K562 (cell line): Measurements from ENCODE around the gene SLC6A9. TPM values are rescaled to one million over a fixed set of nuclear protein-coding genes. Genes with fewer than 3 reads are reported as not detected.

ENCODE experiments used
- CEBPB ChIP-seq: fragments of 450-650 bp; IDR thresholded peaks from 2 replicates; pipeline ENCODE4 v1.6.1; 2016; ENCODE audit warnings: missing genetic modification characterization, missing compliant biosample characterization
- E2F4 ChIP-seq: sonication (generic); formaldehyde crosslinking; IDR thresholded peaks from 2 replicates; pipeline ENCODE4 v1.8.0; 2022; ENCODE audit warnings: mild to moderate bottlenecking, low read depth, missing genetic modification reagents
- E2F6 ChIP-seq, 2 experiments: IDR thresholded peaks; 2 replicates each; pipeline ENCODE4 v1.6.1; 2011; ENCODE audit warnings: borderline replicate concordance in 1 of 2, control low read depth in 1 of 2, low read depth in 1 of 2, low read length in 1 of 2, mild to moderate bottlenecking in 1 of 2, mixed read lengths in 1 of 2, moderate library complexity in 1 of 2; ENCODE audit not compliant: insufficient read depth in 1 of 2, insufficient read length in 1 of 2, poor library complexity in 1 of 2, severe bottlenecking in 1 of 2; ENCODE audit errors: extremely low read depth in 1 of 2
- HDAC1 ChIP-seq, 2 experiments: fragments of 450-650 bp; IDR thresholded peaks; 2 replicates each; pipeline ENCODE4 v1.6.1; 2016 to 2017; ENCODE audit warnings: inconsistent platforms in 1 of 2, mild to moderate bottlenecking in 1 of 2, moderate library complexity in 1 of 2
- HDAC2 ChIP-seq: fragments of 450-650 bp; IDR thresholded peaks from 2 replicates; pipeline ENCODE4 v1.6.1; 2016; ENCODE audit warnings: mild to moderate bottlenecking
- HIVEP1 ChIP-seq: fragments of 250-450 bp; sonication (Bioruptor Pico); IDR thresholded peaks from 2 replicates; pipeline ENCODE4 v1.4.0; 2020; ENCODE audit warnings: mild to moderate bottlenecking
- MAX ChIP-seq: sonication (generic); formaldehyde crosslinking; IDR thresholded peaks from 2 replicates; pipeline ENCODE4 v1.9.0; 2022; ENCODE audit warnings: mild to moderate bottlenecking, missing genetic modification reagents
- NUFIP1 ChIP-seq: fragments of 450-650 bp; IDR thresholded peaks from 2 replicates; pipeline ENCODE4 v1.6.1; 2018; ENCODE audit not compliant: partially characterized antibody
- RBFOX2 ChIP-seq: fragments of 200-400 bp; formaldehyde crosslinking; IDR thresholded peaks from 2 replicates; pipeline ENCODE4 v1.6.1; 2017; ENCODE audit warnings: low read depth, mild to moderate bottlenecking, low read length, moderate library complexity
- SP1 ChIP-seq: sonication (generic); formaldehyde crosslinking; IDR thresholded peaks from 2 replicates; pipeline ENCODE4 v1.8.1; 2022; ENCODE audit warnings: mild to moderate bottlenecking, missing genetic modification reagents
- ZKSCAN1 ChIP-seq: fragments of 150-350 bp; IDR thresholded peaks from 2 replicates; pipeline ENCODE4 v1.6.1; 2016; ENCODE audit warnings: low read depth, low read length
- ZNF3 ChIP-seq: fragments of 250-450 bp; sonication (Bioruptor Pico); IDR thresholded peaks from 2 replicates; pipeline ENCODE4 v1.5.0; 2021; ENCODE audit warnings: mild to moderate bottlenecking, moderate library complexity
- ZNF609 ChIP-seq: sonication (generic); formaldehyde crosslinking; IDR thresholded peaks from 2 replicates; pipeline ENCODE4 v1.8.1; 2023; ENCODE audit warnings: missing genetic modification reagents, mild to moderate bottlenecking, borderline replicate concordance
- ZNF644 ChIP-seq: fragments of 200-800 bp; sonication (Bioruptor generic); IDR thresholded peaks from 2 replicates; pipeline ENCODE4 v1.6.1; 2016; ENCODE audit warnings: low read depth, missing genetic modification characterization, missing compliant biosample characterization
- ZNF766 ChIP-seq: fragments of 200-800 bp; sonication (Bioruptor generic); conservative IDR thresholded peaks from 2 replicates; pipeline ENCODE4 v1.6.1; 2016; ENCODE audit warnings: missing genetic modification characterization, missing compliant biosample characterization
- ZNF785 ChIP-seq: fragments of 250-450 bp; sonication (Bioruptor Pico); IDR thresholded peaks from 2 replicates; pipeline ENCODE4 v1.4.0; 2020; ENCODE audit warnings: mild to moderate bottlenecking
- polyA plus RNA-seq, 8 experiments: library from polyadenylated mRNA; depleted of rRNA in 4 of 8; stranded (reverse) in 5 of 8; unstranded in 3 of 8; fragments of >200 nt; fragmentation: Nextera tagmentation in 2 of 8; fragmentation: Illumina TruSeq in 1 of 8; extraction: Ambion mirVana in 2 of 8; extraction: Trizol in 1 of 8; gene quantifications; 2 replicates each; pipeline versions ENCODE4 v1.2.1 to v1.2.3, GENCODE V29; 2011 to 2014; ENCODE audit warnings: inconsistent platforms in 1 of 8, missing spikeins in 1 of 8
- total RNA-seq, 7 experiments: library from RNA; depleted of rRNA in 6 of 7; stranded (reverse); fragments of >200 nt in 6 of 7; fragmentation: Illumina TruSeq in 2 of 7; extraction: Trizol in 2 of 7; gene quantifications; 2 replicates each; pipeline versions ENCODE4 v1.2.1 to v1.2.3, GENCODE V29; 2011 to 2021; ENCODE audit warnings: low replicate concordance in 1 of 7
- TF ChIP-seq, protein P1 (sequence below): fragments of 250-450 bp; sonication (Bioruptor Pico); IDR thresholded peaks from 2 replicates; pipeline ENCODE4 v1.4.0; 2020; ENCODE audit warnings: mild to moderate bottlenecking, moderate library complexity

The SLC6A9 gene
- total and polyA plus RNA-seq, 9 of the 15 experiments (the other 6 are each of a cell fraction or from before 2014, with no cell fraction given), result 0.17 to 18.7 (median 2.9) TPM

DNA sequence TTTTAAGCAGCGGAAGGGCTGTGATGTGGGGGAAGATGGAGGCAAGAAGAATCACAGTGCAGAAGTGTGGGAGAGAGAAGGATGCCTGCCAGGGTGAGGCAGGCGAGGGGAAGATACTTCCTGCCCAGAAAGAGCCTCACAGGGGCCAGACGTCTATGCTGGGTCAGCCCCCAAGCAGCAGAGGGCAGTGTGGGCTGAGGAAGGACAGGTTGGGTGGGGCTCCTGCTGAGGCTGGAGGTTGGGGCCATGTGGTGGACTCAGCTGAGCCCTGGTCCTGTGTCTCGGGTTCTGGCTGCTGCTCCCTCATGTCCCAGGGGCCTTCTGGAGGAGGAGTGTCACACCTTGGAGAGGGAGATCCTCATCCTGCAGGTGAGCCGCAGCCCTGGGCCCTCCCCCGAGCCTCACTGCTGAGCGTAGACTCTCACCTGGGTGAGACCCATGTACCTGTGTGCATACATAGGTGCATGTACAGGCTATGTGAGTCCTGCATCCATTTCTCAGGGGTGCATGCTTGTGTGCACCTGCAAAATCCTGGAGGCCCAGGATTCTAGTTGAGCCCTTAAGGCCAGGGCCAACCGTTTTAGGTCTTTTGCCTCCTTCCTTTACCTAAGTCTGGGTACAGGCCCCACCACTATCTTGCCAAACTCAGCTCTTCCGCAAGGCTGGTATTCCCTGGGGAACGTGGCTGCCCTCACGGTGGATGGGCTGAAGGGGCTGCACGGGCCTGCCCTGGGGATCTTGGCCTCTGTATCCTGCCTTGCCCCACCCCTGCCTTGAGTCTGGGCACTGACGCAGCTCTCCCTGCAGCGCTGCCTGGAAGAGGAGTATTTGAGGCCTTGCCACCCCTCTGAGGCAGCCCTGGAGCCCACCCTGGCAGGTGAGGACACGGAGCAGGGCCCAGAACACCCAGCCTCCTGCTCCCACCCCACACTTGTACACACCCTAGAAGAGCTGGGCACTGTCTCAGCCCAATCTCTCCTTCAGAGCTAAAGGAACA is 36.2 kb downstream of the SLC6A9 start (continued):
- TF ChIP-seq ZNF766 (CRISPR knock-in tag) (no peak), HIVEP1 (CRISPR knock-in tag) (no peak), E2F4 (CRISPR knock-in tag) (peak; percentile 45), HDAC2 (0 out of 2 replicates have a peak, but pooled peaks have one; percentile 32), NUFIP1 (no peak), ZKSCAN1 (0 out of 2 replicates have a peak, but pooled peaks have one; percentile 18), CEBPB (tag) (no peak), E2F6 (IDR thresholded peaks at IDR 0.05; ENCODE audit: borderline replicate concordance in 1 of 2, extremely low read depth in 1 of 2, insufficient read depth in 1 of 2, insufficient read length in 1 of 2, low read depth in 1 of 2, low read length in 1 of 2, poor library complexity in 1 of 2, severe bottlenecking in 1 of 2) (peak in 1 of 2 experiments; percentile 9), RBFOX2 (0 out of 2 replicates have a peak, but pooled peaks have one; percentile 19), ZNF785 (CRISPR knock-in tag) (no peak), ZNF609 (0 out of 2 replicates have a peak, but pooled peaks have one; percentile 60), SP1 (0 out of 2 replicates have a peak, but pooled peaks have one; percentile 41), HDAC1 (IDR thresholded peaks at IDR 0.05) (peak in 1 of 2 experiments; percentile 32; a peak in 1 of 4 replicates), MAX (peak; percentile 62; the same call in 1 of the 2 replicates), ZNF644 (no peak), ZNF3 (no peak)
- TF ChIP-seq, protein P1, sequence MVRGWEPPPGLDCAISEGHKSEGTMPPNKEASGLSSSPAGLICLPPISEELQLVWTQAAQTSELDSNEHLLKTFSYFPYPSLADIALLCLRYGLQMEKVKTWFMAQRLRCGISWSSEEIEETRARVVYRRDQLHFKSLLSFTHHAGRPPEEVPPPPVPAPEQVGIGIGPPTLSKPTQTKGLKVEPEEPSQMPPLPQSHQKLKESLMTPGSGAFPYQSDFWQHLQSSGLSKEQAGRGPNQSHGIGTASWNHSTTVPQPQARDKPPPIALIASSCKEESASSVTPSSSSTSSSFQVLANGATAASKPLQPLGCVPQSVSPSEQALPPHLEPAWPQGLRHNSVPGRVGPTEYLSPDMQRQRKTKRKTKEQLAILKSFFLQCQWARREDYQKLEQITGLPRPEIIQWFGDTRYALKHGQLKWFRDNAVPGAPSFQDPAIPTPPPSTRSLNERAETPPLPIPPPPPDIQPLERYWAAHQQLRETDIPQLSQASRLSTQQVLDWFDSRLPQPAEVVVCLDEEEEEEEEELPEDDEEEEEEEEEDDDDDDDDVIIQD (CRISPR knock-in tag), result no peak
